HEK293 (cell line): ENCODE measurements around the gene CASP14.
A peak's percentile ranks its signal among the peaks of the same experiment; 100 is the strongest.

ENCODE experiments used
- HOXA7 ChIP-seq: sonication (generic); formaldehyde crosslinking; IDR thresholded peaks from 2 replicates; pipeline ENCODE4 v1.8.1; 2022; ENCODE audit warnings: missing genetic modification reagents, borderline replicate concordance
- HOXD13 ChIP-seq: sonication (generic); formaldehyde crosslinking; IDR thresholded peaks from 2 replicates; pipeline ENCODE4 v1.8.0; 2022; ENCODE audit warnings: missing genetic modification reagents, borderline replicate concordance
- KLF7 ChIP-seq: fragments of 450-650 bp; formaldehyde crosslinking; IDR thresholded peaks from 2 replicates; pipeline ENCODE4 v1.5.1; 2016; ENCODE audit warnings: missing biosample characterization, missing genetic modification characterization, borderline replicate concordance
- SCRT2 ChIP-seq: fragments of 450-650 bp; formaldehyde crosslinking; IDR thresholded peaks from 2 replicates; pipeline ENCODE4 v1.5.1; 2016; ENCODE audit warnings: missing biosample characterization, missing genetic modification characterization
- ZBTB11 ChIP-seq: fragments of 450-650 bp; formaldehyde crosslinking; conservative IDR thresholded peaks from 2 replicates; pipeline ENCODE4 v1.5.1; 2016; ENCODE audit warnings: low read depth, missing biosample characterization, missing genetic modification characterization
- ZBTB17 ChIP-seq: fragments of 450-650 bp; formaldehyde crosslinking; IDR thresholded peaks from 2 replicates; pipeline ENCODE4 v1.5.1; 2016; ENCODE audit warnings: missing biosample characterization, missing genetic modification characterization
- ZNF112 ChIP-seq: fragments of 450-650 bp; formaldehyde crosslinking; IDR thresholded peaks from 2 replicates; pipeline ENCODE4 v1.5.0; 2017; ENCODE audit warnings: missing biosample characterization, missing genetic modification characterization
- ZNF114 ChIP-seq: fragments of 450-650 bp; formaldehyde crosslinking; IDR thresholded peaks from 2 replicates; pipeline ENCODE4 v1.5.0; 2017; ENCODE audit warnings: missing biosample characterization, missing genetic modification characterization
- ZNF169 ChIP-seq: fragments of 450-650 bp; formaldehyde crosslinking; IDR thresholded peaks from 2 replicates; pipeline ENCODE4 v1.5.1; 2016; ENCODE audit warnings: missing biosample characterization, missing genetic modification characterization
- ZNF19 ChIP-seq: fragments of 450-650 bp; formaldehyde crosslinking; IDR thresholded peaks from 2 replicates; pipeline ENCODE4; 2016; ENCODE audit warnings: missing biosample characterization, missing genetic modification characterization, low read depth
- ZNF239 ChIP-seq: fragments of 450-650 bp; formaldehyde crosslinking; IDR thresholded peaks from 2 replicates; pipeline ENCODE4 v1.5.1; 2016; ENCODE audit warnings: missing biosample characterization, missing genetic modification characterization
- ZNF280D ChIP-seq: fragments of 450-650 bp; formaldehyde crosslinking; IDR thresholded peaks from 2 replicates; pipeline ENCODE4 v1.5.1; 2016; ENCODE audit warnings: missing biosample characterization, missing genetic modification characterization
- ZNF341 ChIP-seq: fragments of 450-650 bp; formaldehyde crosslinking; IDR thresholded peaks from 2 replicates; pipeline ENCODE4; 2016; ENCODE audit warnings: low read depth, missing biosample characterization, missing genetic modification characterization
- ZNF354C ChIP-seq: fragments of 450-650 bp; formaldehyde crosslinking; IDR thresholded peaks from 2 replicates; pipeline ENCODE4 v1.5.1; 2016; ENCODE audit warnings: missing biosample characterization, missing genetic modification characterization, low read depth, borderline replicate concordance
- ZNF394 ChIP-seq: fragments of 450-650 bp; formaldehyde crosslinking; IDR thresholded peaks from 2 replicates; pipeline ENCODE4 v1.5.1; 2016; ENCODE audit warnings: missing biosample characterization, missing genetic modification characterization, mild to moderate bottlenecking, moderate library complexity, borderline replicate concordance
- ZNF561 ChIP-seq: fragments of 450-650 bp; IDR thresholded peaks from 2 replicates; pipeline ENCODE4 v1.5.1; 2018; ENCODE audit warnings: missing biosample characterization, missing genetic modification characterization, borderline replicate concordance
- ZNF624 ChIP-seq: fragments of 450-650 bp; formaldehyde crosslinking; IDR thresholded peaks from 2 replicates; pipeline ENCODE4 v1.5.1; 2017; ENCODE audit warnings: missing biosample characterization, missing genetic modification characterization
- ZNF677 ChIP-seq: fragments of 450-650 bp; IDR thresholded peaks from 2 replicates; pipeline ENCODE4 v1.5.0; 2018; ENCODE audit warnings: missing biosample characterization, mild to moderate bottlenecking, missing genetic modification characterization, moderate library complexity
- ZNF707 ChIP-seq: fragments of 450-650 bp; formaldehyde crosslinking; IDR thresholded peaks from 2 replicates; pipeline ENCODE4 v1.5.1; 2016; ENCODE audit warnings: missing biosample characterization, missing genetic modification characterization
- ZNF747 ChIP-seq: fragments of 450-650 bp; formaldehyde crosslinking; IDR thresholded peaks from 2 replicates; pipeline ENCODE4 v1.5.1; 2016; ENCODE audit warnings: missing biosample characterization, missing genetic modification characterization
- ZSCAN23 ChIP-seq: fragments of 450-650 bp; formaldehyde crosslinking; IDR thresholded peaks from 2 replicates; pipeline ENCODE4 v1.5.1; 2016; ENCODE audit warnings: missing biosample characterization, missing genetic modification characterization
- TF ChIP-seq, protein P1 (sequence below): sonication (generic); formaldehyde crosslinking; IDR thresholded peaks from 2 replicates; pipeline ENCODE4 v1.8.1; 2022; ENCODE audit warnings: mild to moderate bottlenecking, moderate library complexity, missing genetic modification reagents
- TF ChIP-seq, protein P2 (sequence below): fragments of 450-650 bp; formaldehyde crosslinking; IDR thresholded peaks from 2 replicates; pipeline ENCODE4 v1.5.1; 2016; ENCODE audit warnings: missing biosample characterization, missing genetic modification characterization, borderline replicate concordance
- TF ChIP-seq, protein P3 (sequence below): fragments of 450-650 bp; formaldehyde crosslinking; IDR thresholded peaks from 2 replicates; pipeline ENCODE4; 2016; ENCODE audit warnings: missing biosample characterization, missing genetic modification characterization

CASP14 gene

DNA sequence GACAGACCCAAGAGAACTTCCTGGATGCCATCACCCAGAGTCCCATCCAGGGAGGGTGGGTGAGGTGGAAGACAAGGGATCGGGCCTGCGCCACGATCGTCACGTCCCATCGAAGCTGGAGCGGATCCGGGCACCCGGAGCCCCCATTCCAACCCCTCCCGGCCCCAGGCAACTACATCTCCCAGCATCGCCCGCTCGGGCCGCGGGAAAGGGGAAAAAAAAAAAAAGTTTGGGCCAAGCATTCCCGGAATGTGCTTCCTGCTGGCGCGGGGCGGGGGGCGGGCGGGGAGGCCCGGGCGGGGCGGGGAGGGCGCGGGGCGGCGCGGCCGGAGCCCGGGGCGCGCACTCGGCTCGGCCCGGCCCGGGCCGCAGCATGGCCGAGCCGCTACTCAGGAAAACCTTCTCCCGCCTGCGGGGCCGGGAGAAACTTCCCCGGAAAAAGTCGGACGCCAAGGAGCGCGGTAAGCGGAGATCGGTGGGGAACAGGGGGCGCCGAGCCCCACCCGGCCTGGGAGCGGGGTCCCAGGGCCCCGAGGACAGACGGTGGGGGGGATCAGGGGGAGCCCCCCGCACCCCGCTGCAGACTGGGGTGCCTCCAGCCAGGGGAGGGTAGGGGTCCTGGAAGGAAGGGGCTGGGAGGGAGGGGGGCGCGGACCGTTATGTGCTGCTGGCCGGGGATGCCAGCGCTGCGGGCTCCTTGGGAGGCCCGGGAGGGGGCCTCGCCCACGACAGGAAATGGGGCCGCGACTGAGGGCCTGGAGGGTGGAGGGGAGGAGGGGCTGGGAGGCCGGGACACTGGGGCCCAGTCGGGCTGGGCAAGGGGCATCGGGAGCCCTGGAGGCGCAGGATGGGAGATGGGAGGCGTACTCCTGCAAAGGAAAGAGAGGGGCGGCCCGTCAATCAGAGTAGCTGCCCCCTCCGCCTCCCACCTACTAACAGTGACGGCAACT is 58.1 kb downstream of the CASP14 start, which contains the start of gene SYDE1 (continued):
- TF ChIP-seq ZSCAN23 (tag by site-specific recombination) (no peak), ZNF747 (tag by site-specific recombination) (no peak), ZNF239 (tag by site-specific recombination) (no peak), ZBTB11 (no peak), ZBTB17 (tag by site-specific recombination) (peak; percentile 43; the same call in 1 of the 2 replicates), SCRT2 (tag by site-specific recombination) (no peak), ZNF394 (no peak), HOXD13 (CRISPR knock-in tag) (no peak), ZNF114 (tag by site-specific recombination) (no peak), ZNF19 (tag by site-specific recombination) (no peak), KLF7 (tag by site-specific recombination) (no peak), ZNF561 (no peak), ZNF169 (no peak), ZNF677 (tag by site-specific recombination) (no peak), ZNF354C (tag by site-specific recombination) (no peak), ZNF341 (tag by site-specific recombination) (no peak), HOXA7 (CRISPR knock-in tag) (no peak), ZNF624 (tag by site-specific recombination) (no peak), ZNF280D (tag by site-specific recombination) (no peak), ZNF112 (no peak), ZNF707 (tag by site-specific recombination) (no peak)
- TF ChIP-seq, protein P1, sequence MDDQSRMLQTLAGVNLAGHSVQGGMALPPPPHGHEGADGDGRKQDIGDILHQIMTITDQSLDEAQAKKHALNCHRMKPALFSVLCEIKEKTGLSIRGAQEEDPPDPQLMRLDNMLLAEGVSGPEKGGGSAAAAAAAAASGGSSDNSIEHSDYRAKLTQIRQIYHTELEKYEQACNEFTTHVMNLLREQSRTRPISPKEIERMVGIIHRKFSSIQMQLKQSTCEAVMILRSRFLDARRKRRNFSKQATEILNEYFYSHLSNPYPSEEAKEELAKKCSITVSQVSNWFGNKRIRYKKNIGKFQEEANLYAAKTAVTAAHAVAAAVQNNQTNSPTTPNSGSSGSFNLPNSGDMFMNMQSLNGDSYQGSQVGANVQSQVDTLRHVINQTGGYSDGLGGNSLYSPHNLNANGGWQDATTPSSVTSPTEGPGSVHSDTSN, result no peak
- TF ChIP-seq, protein P2, sequence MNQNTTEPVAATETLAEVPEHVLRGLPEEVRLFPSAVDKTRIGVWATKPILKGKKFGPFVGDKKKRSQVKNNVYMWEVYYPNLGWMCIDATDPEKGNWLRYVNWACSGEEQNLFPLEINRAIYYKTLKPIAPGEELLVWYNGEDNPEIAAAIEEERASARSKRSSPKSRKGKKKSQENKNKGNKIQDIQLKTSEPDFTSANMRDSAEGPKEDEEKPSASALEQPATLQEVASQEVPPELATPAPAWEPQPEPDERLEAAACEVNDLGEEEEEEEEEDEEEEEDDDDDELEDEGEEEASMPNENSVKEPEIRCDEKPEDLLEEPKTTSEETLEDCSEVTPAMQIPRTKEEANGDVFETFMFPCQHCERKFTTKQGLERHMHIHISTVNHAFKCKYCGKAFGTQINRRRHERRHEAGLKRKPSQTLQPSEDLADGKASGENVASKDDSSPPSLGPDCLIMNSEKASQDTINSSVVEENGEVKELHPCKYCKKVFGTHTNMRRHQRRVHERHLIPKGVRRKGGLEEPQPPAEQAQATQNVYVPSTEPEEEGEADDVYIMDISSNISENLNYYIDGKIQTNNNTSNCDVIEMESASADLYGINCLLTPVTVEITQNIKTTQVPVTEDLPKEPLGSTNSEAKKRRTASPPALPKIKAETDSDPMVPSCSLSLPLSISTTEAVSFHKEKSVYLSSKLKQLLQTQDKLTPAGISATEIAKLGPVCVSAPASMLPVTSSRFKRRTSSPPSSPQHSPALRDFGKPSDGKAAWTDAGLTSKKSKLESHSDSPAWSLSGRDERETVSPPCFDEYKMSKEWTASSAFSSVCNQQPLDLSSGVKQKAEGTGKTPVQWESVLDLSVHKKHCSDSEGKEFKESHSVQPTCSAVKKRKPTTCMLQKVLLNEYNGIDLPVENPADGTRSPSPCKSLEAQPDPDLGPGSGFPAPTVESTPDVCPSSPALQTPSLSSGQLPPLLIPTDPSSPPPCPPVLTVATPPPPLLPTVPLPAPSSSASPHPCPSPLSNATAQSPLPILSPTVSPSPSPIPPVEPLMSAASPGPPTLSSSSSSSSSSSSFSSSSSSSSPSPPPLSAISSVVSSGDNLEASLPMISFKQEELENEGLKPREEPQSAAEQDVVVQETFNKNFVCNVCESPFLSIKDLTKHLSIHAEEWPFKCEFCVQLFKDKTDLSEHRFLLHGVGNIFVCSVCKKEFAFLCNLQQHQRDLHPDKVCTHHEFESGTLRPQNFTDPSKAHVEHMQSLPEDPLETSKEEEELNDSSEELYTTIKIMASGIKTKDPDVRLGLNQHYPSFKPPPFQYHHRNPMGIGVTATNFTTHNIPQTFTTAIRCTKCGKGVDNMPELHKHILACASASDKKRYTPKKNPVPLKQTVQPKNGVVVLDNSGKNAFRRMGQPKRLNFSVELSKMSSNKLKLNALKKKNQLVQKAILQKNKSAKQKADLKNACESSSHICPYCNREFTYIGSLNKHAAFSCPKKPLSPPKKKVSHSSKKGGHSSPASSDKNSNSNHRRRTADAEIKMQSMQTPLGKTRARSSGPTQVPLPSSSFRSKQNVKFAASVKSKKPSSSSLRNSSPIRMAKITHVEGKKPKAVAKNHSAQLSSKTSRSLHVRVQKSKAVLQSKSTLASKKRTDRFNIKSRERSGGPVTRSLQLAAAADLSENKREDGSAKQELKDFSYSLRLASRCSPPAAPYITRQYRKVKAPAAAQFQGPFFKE (tag by site-specific recombination), result no peak
- TF ChIP-seq, protein P3, sequence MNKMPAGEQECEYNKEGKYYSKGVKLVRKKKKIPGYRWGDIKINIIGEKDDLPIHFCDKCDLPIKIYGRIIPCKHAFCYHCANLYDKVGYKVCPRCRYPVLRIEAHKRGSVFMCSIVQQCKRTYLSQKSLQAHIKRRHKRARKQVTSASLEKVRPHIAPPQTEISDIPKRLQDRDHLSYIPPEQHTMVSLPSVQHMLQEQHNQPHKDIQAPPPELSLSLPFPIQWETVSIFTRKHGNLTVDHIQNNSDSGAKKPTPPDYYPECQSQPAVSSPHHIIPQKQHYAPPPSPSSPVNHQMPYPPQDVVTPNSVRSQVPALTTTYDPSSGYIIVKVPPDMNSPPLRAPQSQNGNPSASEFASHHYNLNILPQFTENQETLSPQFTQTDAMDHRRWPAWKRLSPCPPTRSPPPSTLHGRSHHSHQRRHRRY (tag by site-specific recombination), result no peak
